Posterior cingulate gyrus (tissue), 11 donors: ENCODE measurements around the gene PITPNC1.
A peak's percentile ranks its signal among the peaks of the same experiment; 100 is the strongest.
"Not testable (repeated sequence)": the region's sequence is repeated elsewhere in the genome, so short reads cannot be mapped to it uniquely, and the experiment has no call there.

ENCODE experiments used
- DNase-seq, 10 donors: peaks; one replicate each; pipeline versions ENCODE4 v3.0.0 to v3.0.0-alpha.2; 2020 to 2021; ENCODE audit warnings: mixed read lengths in 3 of 10
- intact Hi-C: fragments of 100-400 bp; cut with DNase I; formaldehyde crosslinking; loops from one replicate; pipeline ENCODE4 v1.15.1; 2023

PITPNC1 gene

DNA sequence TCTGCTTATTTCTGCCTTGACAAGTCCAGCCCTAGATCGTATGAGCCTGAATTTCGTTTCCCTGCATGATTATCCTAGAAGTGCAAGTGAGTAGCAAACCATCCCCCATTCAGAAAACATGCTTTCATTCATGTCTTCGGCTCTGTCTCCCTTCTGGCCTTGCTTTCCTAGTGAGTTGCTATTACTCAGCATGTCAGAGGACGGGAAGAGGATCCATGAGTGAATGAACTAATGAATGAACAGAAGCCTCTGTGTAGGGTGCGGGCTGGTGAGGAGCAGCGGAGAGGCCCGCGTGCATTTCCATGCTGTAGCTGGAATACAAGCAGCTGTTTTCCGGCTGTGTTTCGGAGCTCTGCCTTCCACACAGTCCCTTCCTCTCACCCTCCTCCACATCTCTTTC lies 184.9 kb downstream of the PITPNC1 start:
- peak in 5 of 10 donors; percentile 20 to 87 (median 65) for DNase-seq
- intact Hi-C loops: no loop called here

DNA sequence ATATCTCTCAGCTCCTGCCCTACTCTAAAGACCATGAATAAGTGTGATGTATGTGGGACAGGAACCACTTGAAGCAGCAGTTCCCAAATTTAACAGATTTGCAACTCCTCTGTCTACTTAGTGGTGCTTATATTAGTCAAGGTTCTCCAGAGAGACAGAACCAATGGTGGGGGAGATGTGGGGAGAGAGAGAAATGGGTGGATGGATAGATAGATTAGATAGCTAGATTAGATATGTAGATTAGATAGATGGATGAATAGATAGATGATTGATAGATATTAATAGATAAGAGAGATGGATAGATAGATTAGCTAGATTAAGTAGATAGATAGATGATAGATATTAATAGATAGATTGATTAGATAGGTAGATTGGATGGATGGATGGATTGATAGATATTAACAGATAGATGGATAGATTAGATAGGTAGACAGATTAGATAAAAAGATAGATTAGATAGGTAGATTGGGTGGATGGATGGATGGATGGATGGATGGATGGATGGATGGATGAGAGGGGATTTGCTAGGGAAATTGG lies 186.7 kb downstream of the PITPNC1 start:
- intact Hi-C loops: no loop called here
- DNase-seq: no peak

DNA sequence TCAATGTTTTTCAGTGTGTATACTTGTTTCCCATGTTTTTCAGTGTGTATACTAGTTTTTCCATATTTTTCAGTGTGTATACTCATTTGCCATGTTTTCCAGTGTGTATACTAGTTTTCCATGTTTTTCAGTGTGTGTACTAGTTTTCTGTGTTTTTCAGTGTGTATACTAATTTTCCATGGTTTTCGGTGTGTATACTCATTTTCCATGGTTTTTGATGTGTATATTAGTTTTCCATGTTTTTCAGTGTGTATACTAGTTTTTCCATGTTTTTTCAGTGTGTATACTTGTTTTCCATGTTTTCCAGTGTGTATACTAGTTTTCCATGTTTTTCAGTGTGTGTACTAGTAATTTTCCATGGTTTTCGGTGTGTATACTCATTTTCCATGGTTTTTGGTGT lies 188.0 kb downstream of the PITPNC1 start:
- intact Hi-C loops: no loop called here
- DNase-seq: no peak

DNA sequence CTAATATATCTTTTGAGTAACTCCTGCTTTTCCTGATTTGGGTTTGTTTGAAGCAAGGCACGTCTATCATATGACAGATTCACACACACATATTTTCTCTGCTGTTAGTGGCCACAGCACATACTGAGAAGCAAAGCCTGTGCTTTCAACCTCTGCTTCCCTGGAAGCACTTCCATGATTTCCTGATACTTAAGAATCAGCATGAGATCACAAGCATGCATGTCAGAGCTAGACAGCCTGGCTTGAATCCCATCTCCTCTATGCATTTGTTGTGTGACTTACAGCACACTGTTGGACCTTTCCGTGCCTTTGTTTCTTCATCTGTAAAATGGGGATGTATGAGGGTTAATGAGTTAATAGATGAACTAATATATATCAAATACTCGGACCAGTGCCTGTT lies 189.6 kb downstream of the PITPNC1 start:
- intact Hi-C loops: no loop called here
- DNase-seq: no peak

DNA sequence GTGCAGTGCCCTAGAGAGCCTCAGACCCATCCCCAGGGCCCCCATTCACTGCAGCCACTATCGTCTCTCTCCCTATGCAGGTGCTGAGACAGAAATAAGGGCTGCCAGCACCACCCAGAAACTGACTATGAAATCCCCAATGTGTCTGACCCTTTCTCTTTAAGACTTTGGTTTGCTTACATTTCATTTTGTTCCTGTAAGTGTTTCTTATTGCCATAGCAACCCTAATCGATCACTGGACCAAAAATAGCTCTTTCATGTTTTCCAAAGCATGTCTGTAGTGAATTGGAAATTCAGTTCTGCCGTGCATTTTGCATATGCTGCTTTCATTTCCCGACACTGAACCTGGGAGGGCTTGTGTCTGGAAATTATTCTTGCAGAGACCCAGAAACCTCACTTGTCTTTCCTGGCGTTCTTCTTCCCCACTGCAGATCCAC lies 192.0 kb downstream of the PITPNC1 start:
- intact Hi-C loops: no loop called here

DNA sequence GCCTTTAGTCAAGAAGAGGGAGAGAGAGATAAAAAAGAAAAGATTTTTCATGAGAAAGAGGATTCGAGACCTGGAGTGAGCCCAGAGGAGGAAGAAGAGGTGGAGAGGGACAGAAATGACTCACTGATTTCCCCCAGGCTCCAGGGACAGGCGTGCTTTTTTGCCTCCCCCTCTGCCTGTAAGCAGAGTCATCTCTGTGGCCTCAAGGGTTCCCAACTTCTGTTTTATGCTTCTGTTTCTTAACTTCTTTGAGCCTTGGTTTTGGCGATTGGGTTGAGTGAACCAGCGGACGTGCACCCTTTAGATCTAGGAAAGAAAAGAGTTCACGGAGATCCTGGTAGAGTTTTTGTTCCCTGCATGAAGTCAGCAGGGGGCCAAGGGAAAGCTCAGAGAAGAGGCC lies 192.8 kb downstream of the PITPNC1 start:
- intact Hi-C loops: no loop called here
- no peak for DNase-seq

More for the DNA sequence above, 192.0 kb downstream of the PITPNC1 start:
- no peak for DNase-seq

DNA sequence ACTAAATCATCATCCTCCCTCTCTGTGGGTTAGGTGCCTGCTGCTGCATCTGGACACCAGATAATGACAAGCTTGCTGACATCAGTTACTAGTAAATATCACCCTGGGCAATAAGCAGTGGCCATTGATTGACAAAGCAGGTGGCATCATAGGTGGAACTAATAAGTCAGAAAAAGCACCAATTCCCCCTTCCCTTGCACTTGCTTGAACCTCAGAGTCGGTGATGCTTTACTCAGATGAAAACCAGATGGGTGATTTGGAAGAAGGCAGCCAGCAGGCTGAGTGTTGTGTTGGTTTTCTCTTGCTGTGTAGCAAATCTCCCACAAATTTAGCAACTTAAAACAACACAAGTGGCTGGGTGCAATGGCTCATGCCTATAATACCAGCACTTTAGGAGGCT lies 193.7 kb downstream of the PITPNC1 start:
- no peak for DNase-seq

DNA sequence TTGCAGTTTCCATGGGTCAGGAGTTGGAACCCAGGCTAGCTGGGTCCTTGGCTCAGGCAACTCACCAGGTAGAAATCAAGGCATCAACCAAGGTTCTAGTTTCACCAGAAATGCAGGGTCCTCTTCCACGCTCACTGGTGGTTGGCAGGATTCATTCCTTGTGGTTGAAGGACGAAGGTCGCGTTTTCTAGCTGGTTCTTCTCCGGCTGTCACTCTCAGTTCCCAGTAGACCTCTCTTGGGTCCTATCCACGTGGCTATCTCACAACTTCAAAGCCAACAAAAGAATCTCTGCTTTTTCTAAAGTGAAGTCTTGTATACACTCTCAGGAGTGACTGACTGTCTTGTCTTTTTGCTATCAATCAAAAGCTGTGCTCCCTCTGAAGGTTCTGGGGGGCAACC lies 194.4 kb downstream of the PITPNC1 start:
- intact Hi-C loops: no loop called here
- no peak for DNase-seq

More for the DNA sequence above, 193.7 kb downstream of the PITPNC1 start:
- intact Hi-C loops: no loop called here

DNA sequence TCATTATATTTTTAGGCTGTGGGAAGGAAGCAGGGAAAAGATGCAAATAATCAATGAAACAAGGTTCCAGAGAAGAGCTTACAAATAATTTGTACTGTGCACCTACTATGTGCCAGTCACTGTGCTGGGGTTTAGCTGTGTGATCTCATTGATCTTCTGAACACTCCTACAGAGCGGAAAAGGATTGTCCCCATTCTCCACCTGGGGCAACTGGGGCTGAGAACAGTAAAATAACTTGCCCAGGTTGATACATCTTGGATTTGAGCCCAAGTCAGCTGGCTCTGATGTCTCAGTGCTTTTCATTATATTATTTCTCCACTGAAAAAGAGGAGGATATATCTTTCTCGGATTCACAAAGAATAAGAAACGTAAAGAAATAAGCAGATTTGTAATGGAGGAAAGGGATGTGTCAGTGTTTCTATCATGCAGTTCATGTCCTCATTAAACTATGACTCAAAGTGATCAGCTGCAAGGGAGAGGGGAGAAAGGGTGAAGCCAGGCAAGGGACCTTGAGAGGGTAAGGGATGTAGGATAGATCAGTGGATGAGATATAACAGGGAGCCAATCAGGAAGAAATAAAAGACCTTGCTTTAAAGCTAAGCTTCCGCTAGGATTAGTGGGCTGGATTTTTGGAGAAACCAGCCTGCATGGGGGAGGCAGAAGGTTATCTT lies 197.0 kb downstream of the PITPNC1 start:
- intact Hi-C loops: no loop called here
- DNase-seq: no peak

DNA sequence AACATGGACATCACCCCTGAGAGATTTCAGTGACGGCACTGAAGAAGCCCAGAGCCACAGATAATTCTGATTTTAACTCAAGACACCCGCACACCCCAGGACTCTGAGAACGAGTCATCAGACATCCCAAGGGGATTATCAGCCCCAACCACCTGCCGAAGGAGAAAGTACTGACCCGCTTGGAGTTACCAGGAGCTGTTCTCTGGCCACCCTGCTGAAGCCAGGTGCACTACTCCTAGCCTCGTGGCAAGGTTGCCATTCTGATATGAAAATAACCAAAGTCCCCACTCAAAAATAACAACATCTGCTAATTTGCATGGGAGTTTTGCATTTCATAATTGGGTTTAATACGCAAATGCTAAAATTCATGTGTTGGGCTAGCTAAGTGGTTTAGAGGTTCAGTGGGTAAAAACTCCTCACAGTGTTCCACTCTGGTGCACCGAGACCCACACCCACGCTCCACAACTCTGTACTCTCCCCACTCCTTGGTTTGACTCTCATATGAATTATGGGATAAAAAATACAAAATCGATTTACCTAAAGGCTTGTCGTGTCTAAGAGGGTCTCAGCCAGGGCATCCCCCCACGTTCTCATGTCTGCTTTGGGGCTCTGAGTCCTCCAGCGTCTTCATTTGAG lies 197.7 kb downstream of the PITPNC1 start:
- intact Hi-C loops: no loop called here
- no peak for DNase-seq

DNA sequence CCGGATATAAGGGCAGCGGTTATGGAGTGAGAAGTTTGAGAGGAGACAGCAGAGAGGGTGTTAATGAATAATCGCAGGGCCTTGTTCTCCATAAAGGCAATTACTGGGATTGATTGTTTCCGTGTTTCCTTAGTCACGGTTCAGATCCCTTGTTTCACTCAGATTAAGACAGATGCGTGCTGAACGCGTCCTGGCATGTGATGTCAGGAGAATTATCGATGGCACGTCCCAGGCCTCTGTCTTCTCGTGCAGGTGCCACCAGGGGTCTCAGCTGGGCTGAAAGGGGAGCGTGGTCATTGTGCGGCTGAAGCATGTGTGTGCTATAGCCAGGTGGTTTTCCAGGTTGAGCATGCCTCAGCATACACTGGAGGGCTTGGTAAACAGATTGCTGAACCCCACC lies 198.2 kb downstream of the PITPNC1 start:
- intact Hi-C loops: no loop called here
- DNase-seq: no peak

DNA sequence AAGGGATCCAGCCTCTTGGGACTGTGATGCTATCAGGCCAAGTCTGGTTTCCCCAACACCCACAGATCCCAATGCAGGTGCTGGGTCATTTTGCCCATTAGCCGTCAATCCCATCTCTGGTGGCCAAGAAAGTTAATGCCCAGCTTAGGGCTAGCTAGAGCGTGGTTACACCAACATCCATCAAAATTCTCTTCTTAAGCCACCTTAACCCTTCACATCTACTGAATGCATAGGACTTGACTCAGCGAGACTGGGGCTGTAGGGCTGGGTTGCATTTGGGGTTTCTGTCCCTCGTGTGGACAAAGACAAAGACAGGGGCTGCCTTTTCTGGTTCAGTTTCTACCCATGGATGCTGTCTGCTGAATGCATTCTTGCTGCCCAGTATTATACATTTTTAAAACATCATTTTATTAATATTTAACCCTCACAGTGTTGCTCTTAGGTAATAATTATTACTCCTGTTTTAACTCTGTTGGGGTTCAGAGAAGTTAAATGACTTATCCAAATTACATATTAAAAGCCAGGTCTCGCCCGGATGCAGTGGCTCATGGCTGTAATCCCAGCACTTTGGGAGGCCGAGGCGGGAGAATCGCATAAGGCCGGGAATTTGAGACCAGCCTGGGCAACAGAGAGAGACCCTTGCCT lies 199.5 kb downstream of the PITPNC1 start:
- no peak for DNase-seq
- intact Hi-C loops: no loop called here

DNA sequence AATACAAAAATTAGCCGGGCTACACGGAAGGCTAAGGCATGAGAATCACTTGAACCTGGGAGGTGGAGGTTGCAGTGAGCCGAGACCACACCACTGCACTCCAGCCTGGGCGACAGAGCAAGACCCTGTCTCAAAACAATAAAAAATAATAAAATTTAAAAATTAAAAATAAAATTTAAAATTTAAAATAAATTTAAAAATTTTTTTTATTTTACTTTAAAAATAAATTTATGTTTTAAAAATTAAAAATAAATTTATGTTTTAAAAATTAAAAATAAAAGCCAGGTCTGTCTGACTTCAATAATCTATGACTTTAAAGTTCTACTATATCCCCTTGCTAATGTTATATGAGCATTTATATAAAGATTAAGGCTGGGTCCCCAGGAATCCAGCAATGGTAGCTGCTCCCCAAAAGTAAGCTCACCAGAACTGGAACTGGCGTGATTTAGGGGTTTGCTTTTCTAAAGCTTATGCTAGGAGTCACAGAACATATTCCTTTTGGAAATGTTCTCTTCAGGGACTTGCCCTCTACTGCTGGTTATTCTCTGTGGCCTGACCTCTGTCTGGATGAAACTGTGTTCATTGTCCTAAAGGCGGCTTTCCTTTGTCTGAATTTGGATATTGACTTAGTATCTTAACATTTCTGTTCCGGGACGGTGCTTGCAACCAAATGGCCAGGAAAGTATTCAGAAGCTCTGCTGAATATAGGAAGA lies 200.5 kb downstream of the PITPNC1 start:
- DNase-seq: no peak
- intact Hi-C loops: no loop called here

DNA sequence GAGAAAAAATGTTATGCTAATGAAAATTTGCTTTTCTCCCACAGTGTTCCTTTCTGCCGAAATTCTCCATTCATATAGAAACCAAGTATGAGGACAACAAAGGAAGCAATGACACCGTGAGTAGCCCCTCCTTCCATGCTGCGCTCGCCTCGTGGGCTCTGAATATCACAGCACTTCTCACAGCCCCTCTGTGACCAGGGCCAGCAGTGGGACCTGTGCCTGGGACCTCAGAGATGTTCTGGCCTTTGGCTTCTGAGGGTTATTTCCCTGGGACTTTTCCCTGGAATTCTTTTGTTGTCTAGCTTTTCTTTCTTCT lies 201.0 kb downstream of the PITPNC1 start:
- intact Hi-C loops: no loop called here
- DNase-seq: no peak

DNA sequence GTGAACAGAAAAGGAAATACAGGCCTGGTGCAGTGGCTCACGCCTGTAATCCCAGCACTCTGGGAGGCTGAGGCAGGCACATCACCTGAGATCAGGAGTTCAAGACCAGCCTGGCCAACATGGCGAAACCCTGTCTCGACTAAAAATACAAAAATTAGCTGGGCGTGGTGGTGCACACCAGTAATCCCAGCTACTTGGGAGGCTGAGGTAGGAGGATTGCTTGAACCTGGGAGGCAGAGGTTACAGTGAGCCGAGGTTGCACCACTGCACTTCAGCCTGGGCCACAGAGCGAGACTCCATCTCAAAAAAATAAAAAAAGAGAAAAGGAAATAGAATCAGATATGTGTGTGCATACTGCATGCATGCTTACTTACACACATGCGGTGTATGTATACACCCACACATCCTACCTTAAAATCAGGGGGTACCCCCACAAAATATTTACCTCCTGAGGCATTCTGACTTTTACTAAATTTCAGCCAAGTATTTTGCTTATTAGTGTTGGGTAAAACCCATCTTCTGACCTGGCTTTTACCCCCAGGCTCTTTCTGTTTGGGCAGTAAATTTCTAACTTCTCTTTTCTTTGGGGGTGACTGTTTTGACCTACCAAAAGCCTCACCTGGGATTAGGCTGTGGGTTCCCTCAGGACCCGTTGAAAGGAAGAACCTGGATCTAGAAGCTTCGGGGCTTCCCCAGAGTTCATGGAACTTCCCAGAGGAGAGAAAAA lies 201.8 kb downstream of the PITPNC1 start:
- DNase-seq, intact Hi-C loops: not testable (repeated sequence)

DNA sequence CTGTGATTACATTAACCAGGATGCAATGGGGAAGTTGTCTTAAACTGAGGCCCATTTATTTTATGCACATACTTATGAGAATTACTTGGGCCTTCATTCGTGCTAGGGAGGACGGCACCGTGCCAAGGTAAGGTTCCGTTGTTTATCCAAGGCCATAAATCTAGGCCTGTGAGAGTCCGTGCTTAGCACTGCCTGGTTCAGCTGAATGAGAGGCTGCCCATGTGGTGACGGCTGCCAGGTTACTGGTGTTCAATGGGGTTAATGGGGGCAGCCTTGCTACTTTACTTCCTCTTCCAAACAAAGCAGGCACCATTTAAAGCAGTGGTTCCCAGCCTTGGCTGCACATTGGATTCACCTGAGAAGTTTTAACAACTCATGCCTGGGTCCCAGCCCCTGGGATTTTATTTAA lies 205.6 kb downstream of the PITPNC1 start:
- DNase-seq: peak in 1 of 10 donors; percentile 64

DNA sequence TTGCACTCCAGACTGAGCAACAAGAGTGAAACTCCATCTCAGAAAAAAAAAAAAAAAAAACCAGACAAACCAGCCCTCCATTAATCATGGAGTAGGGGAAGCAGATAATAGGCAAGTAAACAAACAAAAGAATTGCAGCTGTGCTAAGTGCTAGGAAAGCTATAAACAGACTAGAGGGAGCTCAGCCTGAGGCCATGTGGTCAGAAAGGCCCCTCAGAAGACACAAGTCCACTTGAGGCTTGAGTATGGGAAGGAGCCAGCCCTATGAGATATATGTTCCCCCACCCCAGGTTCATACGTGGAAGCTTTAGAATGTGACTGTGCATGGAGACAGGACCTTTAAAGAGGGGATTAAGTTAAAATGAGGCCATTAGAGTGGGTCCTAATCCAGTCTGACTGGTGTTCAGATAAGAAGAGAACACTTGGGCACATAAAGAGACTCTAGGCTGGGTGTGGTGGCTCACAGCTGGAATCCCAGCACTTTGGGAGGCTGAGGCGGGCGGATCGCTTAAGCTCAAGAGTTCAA lies 208.1 kb downstream of the PITPNC1 start:
- DNase-seq: no peak
- intact Hi-C loops: no loop called here

More for the DNA sequence above, 205.6 kb downstream of the PITPNC1 start:
- intact Hi-C loops: no loop called here

DNA sequence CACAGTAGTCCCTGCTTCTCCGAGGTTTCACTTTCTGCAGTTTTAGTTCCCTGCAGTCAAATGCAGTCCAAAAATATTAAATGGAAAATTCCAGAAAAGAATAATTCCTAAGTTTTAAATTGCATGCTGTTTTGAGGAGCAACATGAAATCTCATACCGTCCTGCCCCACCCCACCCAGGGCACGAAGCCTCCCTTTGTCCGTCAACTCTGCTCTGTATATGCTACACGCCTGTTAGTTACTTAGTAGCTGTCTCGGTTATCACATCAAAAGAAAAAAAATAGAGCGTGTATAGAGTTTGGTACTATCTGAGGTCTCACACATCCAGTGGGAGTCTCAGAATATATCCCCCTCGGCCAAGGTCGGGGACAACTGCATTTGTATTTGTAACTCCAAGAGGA lies 211.2 kb downstream of the PITPNC1 start:
- intact Hi-C loops: no loop called here
- DNase-seq: no peak

DNA sequence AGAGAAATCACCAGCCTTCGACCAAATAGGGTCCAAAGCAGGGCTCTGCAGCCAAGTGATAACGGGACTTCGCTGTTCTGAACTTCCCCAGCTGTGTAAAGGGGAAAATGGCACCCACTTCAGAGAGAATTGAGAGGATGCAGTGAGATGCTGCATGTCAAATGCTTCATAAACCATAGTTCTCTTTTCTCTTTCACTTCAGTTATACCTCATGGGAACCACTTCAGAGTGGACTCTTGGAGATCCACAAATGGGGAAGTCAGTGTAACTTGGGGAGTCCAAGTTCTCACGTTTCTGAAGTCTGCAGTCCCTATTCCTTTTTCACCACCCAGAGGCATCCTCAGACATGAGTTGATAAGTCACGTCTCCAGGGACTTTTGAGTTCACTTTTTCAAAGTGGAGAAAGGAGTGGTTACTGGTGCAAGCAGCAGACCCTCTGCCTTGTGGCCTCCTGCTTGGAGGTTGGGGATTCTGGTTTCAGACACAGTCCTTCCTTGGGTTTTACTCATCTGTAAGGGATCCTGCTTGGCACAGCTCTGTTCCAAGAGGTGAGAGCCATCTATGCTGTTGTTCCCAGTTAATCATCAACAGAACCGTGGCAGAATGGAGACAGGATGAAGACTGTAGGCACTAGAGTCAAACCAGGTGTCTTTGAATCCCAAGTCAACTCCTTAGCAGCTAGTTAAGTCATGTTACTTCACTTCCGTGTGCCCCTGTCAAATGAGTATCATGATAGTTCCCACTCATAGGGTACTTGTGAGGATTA lies 217.2 kb downstream of the PITPNC1 start:
- intact Hi-C loops: no loop called here
- no peak for DNase-seq
